OCI-LY7 (cell line): Measurements from ENCODE around the gene ABCA8.

Source experiments
- EZH2phosphoT487 ChIP-seq: fragments of 200-600 bp; sonication (generic); IDR thresholded peaks from 2 replicates; pipeline ENCODE4 v1.6.1; 2018; ENCODE audit warnings: low read depth, borderline replicate concordance, mild to moderate bottlenecking, mixed run types, antibody characterized with exemption, low read length, moderate library complexity, mixed read lengths
- TF ChIP-seq, protein P1 (sequence below): fragments of 200-600 bp; sonication (generic); conservative IDR thresholded peaks from 2 replicates; pipeline ENCODE4 v1.5.1; 2014; ENCODE audit warnings: mild to moderate bottlenecking, antibody characterized with exemption, low read length, moderate library complexity, mixed read lengths

- TF ChIP-seq, protein P1, sequence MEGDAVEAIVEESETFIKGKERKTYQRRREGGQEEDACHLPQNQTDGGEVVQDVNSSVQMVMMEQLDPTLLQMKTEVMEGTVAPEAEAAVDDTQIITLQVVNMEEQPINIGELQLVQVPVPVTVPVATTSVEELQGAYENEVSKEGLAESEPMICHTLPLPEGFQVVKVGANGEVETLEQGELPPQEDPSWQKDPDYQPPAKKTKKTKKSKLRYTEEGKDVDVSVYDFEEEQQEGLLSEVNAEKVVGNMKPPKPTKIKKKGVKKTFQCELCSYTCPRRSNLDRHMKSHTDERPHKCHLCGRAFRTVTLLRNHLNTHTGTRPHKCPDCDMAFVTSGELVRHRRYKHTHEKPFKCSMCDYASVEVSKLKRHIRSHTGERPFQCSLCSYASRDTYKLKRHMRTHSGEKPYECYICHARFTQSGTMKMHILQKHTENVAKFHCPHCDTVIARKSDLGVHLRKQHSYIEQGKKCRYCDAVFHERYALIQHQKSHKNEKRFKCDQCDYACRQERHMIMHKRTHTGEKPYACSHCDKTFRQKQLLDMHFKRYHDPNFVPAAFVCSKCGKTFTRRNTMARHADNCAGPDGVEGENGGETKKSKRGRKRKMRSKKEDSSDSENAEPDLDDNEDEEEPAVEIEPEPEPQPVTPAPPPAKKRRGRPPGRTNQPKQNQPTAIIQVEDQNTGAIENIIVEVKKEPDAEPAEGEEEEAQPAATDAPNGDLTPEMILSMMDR: 0 out of 2 replicates have a peak, but pooled peaks have one; percentile 2
- TF ChIP-seq EZH2phosphoT487: no peak
Observed at GRCh38 chr17:68910251-68910705, 44.9 kb downstream of the ABCA8 start.
